Measurements from ENCODE around the gene CCNQ. TPM values are rescaled to one million over a fixed set of nuclear protein-coding genes. Genes with fewer than 3 reads are reported as not detected.

The CCNQ gene
- total RNA-seq, 2 experiments from 2014 or later: 12.0 to 29.7 TPM

GRCh38 chrX:153539171-153539978 lies 59.6 kb downstream of the CCNQ start:
- ChIA-PET POLR2A (no interaction called here), CTCF (ENCODE audit: unreplicated experiment) (interaction anchor here (0.5 to 1.0 kb wide), 2 partner anchors 128 to 187 kb away, joined by 3 to 9 read pairs; no protein-coding TSS in a partner anchor)
- BruUV-seq (replicated peaks): no TSS peak
- intact Hi-C loops (cut with micrococcal nuclease; ENCODE audit: unreplicated experiment): loop anchor here (1.0 kb wide), 2 partner anchors 110 to 130 kb away; no protein-coding TSS in a partner anchor
- Histone ChIP-seq H3K36me3 (ENCODE audit: insufficient read depth, low read length) (no peaks in the 10 kb centered on the region), H2AFZ (ENCODE audit: low read length) (no peak overlapping the region), H3K4me3 (ENCODE audit: low read depth, low read length, poor library complexity, severe bottlenecking) (no peak overlapping the region), H4K20me1 (ENCODE audit: insufficient read depth, low read length) (no peaks in the 10 kb centered on the region), H3K9me2 (ENCODE audit: insufficient read depth, low read length) (no peaks in the 10 kb centered on the region), H3K4me2 (ENCODE audit: low read length) (no peak overlapping the region), H3K9me3 (ENCODE audit: low read length) (no peaks in the 10 kb centered on the region), H3K79me2 (ENCODE audit: insufficient read depth, low read depth, low read length) (no peaks in the 10 kb centered on the region), H3K27ac (ENCODE audit: low read depth, low read length, poor library complexity, severe bottlenecking) (no peak overlapping the region), H3K4me1 (ENCODE audit: insufficient read depth, low read length, poor library complexity, severe bottlenecking) (no peaks in the 10 kb centered on the region)
- DNase-seq (ENCODE audit: low spot score): peak; percentile 39
- TF ChIP-seq, protein P1, sequence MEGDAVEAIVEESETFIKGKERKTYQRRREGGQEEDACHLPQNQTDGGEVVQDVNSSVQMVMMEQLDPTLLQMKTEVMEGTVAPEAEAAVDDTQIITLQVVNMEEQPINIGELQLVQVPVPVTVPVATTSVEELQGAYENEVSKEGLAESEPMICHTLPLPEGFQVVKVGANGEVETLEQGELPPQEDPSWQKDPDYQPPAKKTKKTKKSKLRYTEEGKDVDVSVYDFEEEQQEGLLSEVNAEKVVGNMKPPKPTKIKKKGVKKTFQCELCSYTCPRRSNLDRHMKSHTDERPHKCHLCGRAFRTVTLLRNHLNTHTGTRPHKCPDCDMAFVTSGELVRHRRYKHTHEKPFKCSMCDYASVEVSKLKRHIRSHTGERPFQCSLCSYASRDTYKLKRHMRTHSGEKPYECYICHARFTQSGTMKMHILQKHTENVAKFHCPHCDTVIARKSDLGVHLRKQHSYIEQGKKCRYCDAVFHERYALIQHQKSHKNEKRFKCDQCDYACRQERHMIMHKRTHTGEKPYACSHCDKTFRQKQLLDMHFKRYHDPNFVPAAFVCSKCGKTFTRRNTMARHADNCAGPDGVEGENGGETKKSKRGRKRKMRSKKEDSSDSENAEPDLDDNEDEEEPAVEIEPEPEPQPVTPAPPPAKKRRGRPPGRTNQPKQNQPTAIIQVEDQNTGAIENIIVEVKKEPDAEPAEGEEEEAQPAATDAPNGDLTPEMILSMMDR (conservative IDR thresholded peaks at IDR 0.05; ENCODE audit: low read length): peak; percentile 77
- no peak for TF ChIP-seq EZH2phosphoT487 (IDR thresholded peaks at IDR 0.05; ENCODE audit: borderline replicate concordance, low read depth, low read length)

GRCh38 chrX:153538424-153538823 lies 60.5 kb downstream of the CCNQ start:
- H3K79me2 ChIP-seq (ENCODE audit: insufficient read depth, low read depth, low read length): no peaks in the 10 kb centered on the region
- no peaks in the 10 kb centered on the region for H4K20me1 ChIP-seq (ENCODE audit: insufficient read depth, low read length)
- BruUV-seq (replicated peaks): no TSS peak
- H3K4me2 ChIP-seq (ENCODE audit: low read length): no peak overlapping the region
- no peaks in the 10 kb centered on the region for H3K9me2 ChIP-seq (ENCODE audit: insufficient read depth, low read length)
- no peaks in the 10 kb centered on the region for H3K9me3 ChIP-seq (ENCODE audit: low read length)
- TF ChIP-seq EZH2phosphoT487 (IDR thresholded peaks at IDR 0.05; ENCODE audit: borderline replicate concordance, low read depth, low read length): no peak
- TF ChIP-seq, protein P1 (conservative IDR thresholded peaks at IDR 0.05; ENCODE audit: low read length): no peak
- DNase-seq (ENCODE audit: low spot score): no peak
- intact Hi-C loops (cut with micrococcal nuclease; ENCODE audit: unreplicated experiment): no loop called here
- no peak overlapping the region for H3K4me3 ChIP-seq (ENCODE audit: low read depth, low read length, poor library complexity, severe bottlenecking)
- CTCF ChIA-PET (ENCODE audit: unreplicated experiment): interaction anchor here (1.0 kb wide), 1 partner anchor 129 kb away, joined by 3 read pairs; no protein-coding TSS in a partner anchor
- no peaks in the 10 kb centered on the region for H3K4me1 ChIP-seq (ENCODE audit: insufficient read depth, low read length, poor library complexity, severe bottlenecking)
- no peaks in the 10 kb centered on the region for H3K36me3 ChIP-seq (ENCODE audit: insufficient read depth, low read length)
- no peak overlapping the region for H3K27ac ChIP-seq (ENCODE audit: low read depth, low read length, poor library complexity, severe bottlenecking)
- POLR2A ChIA-PET: no interaction called here
- H2AFZ ChIP-seq (ENCODE audit: low read length): no peak overlapping the region

Other genes starting within 250 kb of the CCNQ start
- not detected in 2 replicates for gene PNMA6E, start 197.8 kb downstream of the CCNQ start, total RNA-seq (2014; rRNA removed; shearing (Covaris generic))
- gene PNMA6E, start 197.8 kb downstream of the CCNQ start, total RNA-seq (2022): not detected in 2 replicates
- 0.03 TPM in 1 of 2 replicates, not detected in the other for gene ZFP92, start 187.7 kb downstream of the CCNQ start, total RNA-seq (2014; rRNA removed; shearing (Covaris generic))
- gene ZFP92, start 187.7 kb downstream of the CCNQ start, total RNA-seq (2022): not detected in 2 replicates
- 3.1 and 6.7 TPM in 2 replicates for gene TREX2, start 153.1 kb downstream of the CCNQ start, total RNA-seq (2014; rRNA removed; shearing (Covaris generic))
- gene TREX2, start 153.1 kb downstream of the CCNQ start, total RNA-seq (2022): 2.4 and 3.7 TPM in 2 replicates
- gene HAUS7, start 128.6 kb downstream of the CCNQ start, total RNA-seq (2014; rRNA removed; shearing (Covaris generic)): 42.5 and 60.3 TPM in 2 replicates
- 35.7 and 47.9 TPM in 2 replicates for gene HAUS7, start 128.6 kb downstream of the CCNQ start, total RNA-seq (2022)
- not detected in 2 replicates for gene BGN, start 104.2 kb downstream of the CCNQ start, total RNA-seq (2014; rRNA removed; shearing (Covaris generic))
- not detected in 2 replicates for gene BGN, start 104.2 kb downstream of the CCNQ start, total RNA-seq (2022)
- gene ATP2B3, start 81.5 kb downstream of the CCNQ start, total RNA-seq (2014; rRNA removed; shearing (Covaris generic)): not detected in 2 replicates
- gene ATP2B3, start 81.5 kb downstream of the CCNQ start, total RNA-seq (2022): not detected in 2 replicates
- gene DUSP9, start 48.1 kb upstream of the CCNQ start, total RNA-seq (2014; rRNA removed; shearing (Covaris generic)): not detected in 2 replicates
- not detected in 2 replicates for gene DUSP9, start 48.1 kb upstream of the CCNQ start, total RNA-seq (2022)
- gene PNCK, start 74.7 kb upstream of the CCNQ start, total RNA-seq (2014; rRNA removed; shearing (Covaris generic)): 0.19 and 1.1 TPM in 2 replicates
- not detected in 2 replicates for gene PNCK, start 74.7 kb upstream of the CCNQ start, total RNA-seq (2022)
- not detected in 2 replicates for gene SLC6A8, start 88.8 kb upstream of the CCNQ start, total RNA-seq (2014; rRNA removed; shearing (Covaris generic))
- gene SLC6A8, start 88.8 kb upstream of the CCNQ start, total RNA-seq (2022): not detected in 2 replicates
- gene BCAP31, start 125.2 kb upstream of the CCNQ start, total RNA-seq (2014; rRNA removed; shearing (Covaris generic)): 43.0 and 47.0 TPM in 2 replicates
- 69.3 and 72.0 TPM in 2 replicates for gene BCAP31, start 125.2 kb upstream of the CCNQ start, total RNA-seq (2022)
- 2.7 and 6.9 TPM in 2 replicates for gene ABCD1, start 125.7 kb upstream of the CCNQ start, total RNA-seq (2014; rRNA removed; shearing (Covaris generic))
- gene ABCD1, start 125.7 kb upstream of the CCNQ start, total RNA-seq (2022): 8.8 TPM in 2 replicates
- not detected in 2 replicates for gene PLXNB3, start 165.1 kb upstream of the CCNQ start, total RNA-seq (2014; rRNA removed; shearing (Covaris generic))
- not detected in 2 replicates for gene PLXNB3, start 165.1 kb upstream of the CCNQ start, total RNA-seq (2022)
- not detected in 2 replicates for gene SRPK3, start 181.9 kb upstream of the CCNQ start, total RNA-seq (2014; rRNA removed; shearing (Covaris generic))
- gene SRPK3, start 181.9 kb upstream of the CCNQ start, total RNA-seq (2022): not detected in 2 replicates
- 52.5 and 53.2 TPM in 2 replicates for gene IDH3G, start 195.2 kb upstream of the CCNQ start, total RNA-seq (2014; rRNA removed; shearing (Covaris generic))
- 47.5 and 51.8 TPM in 2 replicates for gene IDH3G, start 195.2 kb upstream of the CCNQ start, total RNA-seq (2022)
- gene SSR4, start 195.5 kb upstream of the CCNQ start, total RNA-seq (2014; rRNA removed; shearing (Covaris generic)): 121 and 165 TPM in 2 replicates
- gene SSR4, start 195.5 kb upstream of the CCNQ start, total RNA-seq (2022): 156 and 186 TPM in 2 replicates
- not detected in 2 replicates for gene PDZD4, start 231.4 kb upstream of the CCNQ start, total RNA-seq (2014; rRNA removed; shearing (Covaris generic))
- gene PDZD4, start 231.4 kb upstream of the CCNQ start, total RNA-seq (2022): not detected in 2 replicates

Measured in OCI-LY7 (cell line).